Mesenchymal stem cell (in vitro differentiated cells and primary cell): ENCODE data around the gene PRKAG2.

ENCODE experiments used
- DNase-seq: peaks from one replicate; pipeline ENCODE4 v3.0.0-alpha.2; 2013
- H2AFZ ChIP-seq: one replicate; pipeline ENCODE4 v1.6.1; 2013; ENCODE audit warnings: low read depth, mild to moderate bottlenecking, control low read depth, inconsistent platforms, low read length, moderate library complexity
- H2AK5ac ChIP-seq: 2 replicates; pipeline ENCODE4 v1.6.1; 2013; ENCODE audit warnings: low read length, moderate library complexity, mild to moderate bottlenecking, inconsistent platforms; ENCODE audit not compliant: severe bottlenecking
- H2BK120ac ChIP-seq: one replicate; pipeline ENCODE4 v1.6.1; 2013; ENCODE audit warnings: low read depth, mild to moderate bottlenecking, inconsistent platforms, low read length, moderate library complexity
- H2BK12ac ChIP-seq, 2 experiments: one replicate each; pipeline ENCODE4 v1.6.1; 2013; ENCODE audit warnings: inconsistent platforms in 2 of 2, low read length in 2 of 2, mild to moderate bottlenecking in 2 of 2, moderate library complexity in 2 of 2, control low read depth in 1 of 2
- H2BK15ac ChIP-seq: one replicate; pipeline ENCODE4 v1.6.1; 2013; ENCODE audit warnings: mild to moderate bottlenecking, low read depth, inconsistent platforms; ENCODE audit not compliant: poor library complexity, severe bottlenecking
- H2BK5ac ChIP-seq: 2 replicates; pipeline ENCODE4 v1.6.1; 2013; ENCODE audit warnings: low read depth, mild to moderate bottlenecking, low read length, control low read depth, inconsistent platforms; ENCODE audit not compliant: poor library complexity, severe bottlenecking
- H3K14ac ChIP-seq, 2 experiments: one replicate each; pipeline ENCODE4 v1.6.1; 2013; ENCODE audit warnings: inconsistent platforms in 2 of 2, low read length in 2 of 2, control low read depth in 1 of 2, mild to moderate bottlenecking in 1 of 2, moderate library complexity in 1 of 2
- H3K18ac ChIP-seq, 2 experiments: one replicate each; pipeline ENCODE4 v1.6.1; 2013; ENCODE audit warnings: inconsistent platforms in 2 of 2, low read length in 2 of 2, control low read depth in 1 of 2, low read depth in 1 of 2, mild to moderate bottlenecking in 1 of 2
- H3K23ac ChIP-seq, 2 experiments: one replicate each; pipeline ENCODE4 v1.6.1; 2013; ENCODE audit warnings: inconsistent platforms in 2 of 2, low read length in 2 of 2, mild to moderate bottlenecking in 2 of 2, moderate library complexity in 2 of 2, control low read depth in 1 of 2
- H3K27ac ChIP-seq: 2 replicates; pipeline ENCODE4 v1.5.1; 2013; ENCODE audit warnings: mild to moderate bottlenecking, moderate library complexity, low read length, control low read depth, inconsistent platforms; ENCODE audit not compliant: poor library complexity, severe bottlenecking
- H3K27me3 ChIP-seq, 2 experiments: 2 replicates each; pipeline versions ENCODE4 v1.6.1 to v1.7.0; 2013; ENCODE audit warnings: low read length in 2 of 2, mild to moderate bottlenecking in 2 of 2, moderate library complexity in 2 of 2, control low read depth in 1 of 2, inconsistent platforms in 1 of 2; ENCODE audit not compliant: control insufficient read depth in 1 of 2, insufficient read depth in 1 of 2
- H3K36me3 ChIP-seq, 2 experiments: 2 replicates each; pipeline versions ENCODE4 v1.6.1 to v1.7.0; 2013; ENCODE audit warnings: low read length in 2 of 2, control low read depth in 1 of 2, inconsistent platforms in 1 of 2, low read depth in 1 of 2, mild to moderate bottlenecking in 1 of 2; ENCODE audit not compliant: insufficient read depth in 2 of 2, control insufficient read depth in 1 of 2
- H3K4ac ChIP-seq, 2 experiments: one replicate each; pipeline ENCODE4 v1.6.1; 2013; ENCODE audit warnings: inconsistent platforms in 2 of 2, low read length in 2 of 2, mild to moderate bottlenecking in 2 of 2, moderate library complexity in 2 of 2, control low read depth in 1 of 2, low read depth in 1 of 2
- H3K4me1 ChIP-seq: 2 replicates; pipeline ENCODE4 v1.6.1; 2013; ENCODE audit warnings: low read depth, low read length, control low read depth; ENCODE audit not compliant: control insufficient read depth, insufficient read depth
- H3K4me2 ChIP-seq: 2 replicates; pipeline ENCODE4 v1.6.1; 2013; ENCODE audit warnings: low read length, mild to moderate bottlenecking, inconsistent platforms; ENCODE audit not compliant: poor library complexity, severe bottlenecking
- H3K4me3 ChIP-seq, 2 experiments: 2 replicates each; pipeline versions ENCODE4 v1.5.1 to v1.7.0; 2013; ENCODE audit warnings: low read length in 2 of 2, mild to moderate bottlenecking in 2 of 2, control low read depth in 1 of 2, low read depth in 1 of 2; ENCODE audit not compliant: insufficient read depth in 1 of 2
- H3K79me1 ChIP-seq: replicated peaks from 2 replicates; pipeline ENCODE4 v1.6.1; 2013; ENCODE audit warnings: mild to moderate bottlenecking, control low read depth, low read length, inconsistent platforms; ENCODE audit not compliant: poor library complexity, severe bottlenecking
- H3K9ac ChIP-seq: 2 replicates; pipeline ENCODE4 v1.7.0; 2013; ENCODE audit warnings: mild to moderate bottlenecking, low read length, moderate library complexity
- H3K9me3 ChIP-seq: 2 replicates; pipeline ENCODE4 v1.7.0; 2013; ENCODE audit warnings: mild to moderate bottlenecking, low read length; ENCODE audit not compliant: control insufficient read depth
- H4K8ac ChIP-seq: one replicate; pipeline ENCODE4 v1.6.1; 2013; ENCODE audit warnings: inconsistent platforms, mild to moderate bottlenecking, low read length, moderate library complexity
- H4K91ac ChIP-seq: one replicate; pipeline ENCODE4 v1.6.1; 2013; ENCODE audit warnings: mild to moderate bottlenecking, low read length, inconsistent platforms
- WGBS: methylation state at CpG from one replicate; pipeline ENCODE4 v1.1.7; 2013; ENCODE audit warnings: mixed read lengths; 5-methylcytosine and 5-hydroxymethylcytosine counted together

The PRKAG2 gene

DNA sequence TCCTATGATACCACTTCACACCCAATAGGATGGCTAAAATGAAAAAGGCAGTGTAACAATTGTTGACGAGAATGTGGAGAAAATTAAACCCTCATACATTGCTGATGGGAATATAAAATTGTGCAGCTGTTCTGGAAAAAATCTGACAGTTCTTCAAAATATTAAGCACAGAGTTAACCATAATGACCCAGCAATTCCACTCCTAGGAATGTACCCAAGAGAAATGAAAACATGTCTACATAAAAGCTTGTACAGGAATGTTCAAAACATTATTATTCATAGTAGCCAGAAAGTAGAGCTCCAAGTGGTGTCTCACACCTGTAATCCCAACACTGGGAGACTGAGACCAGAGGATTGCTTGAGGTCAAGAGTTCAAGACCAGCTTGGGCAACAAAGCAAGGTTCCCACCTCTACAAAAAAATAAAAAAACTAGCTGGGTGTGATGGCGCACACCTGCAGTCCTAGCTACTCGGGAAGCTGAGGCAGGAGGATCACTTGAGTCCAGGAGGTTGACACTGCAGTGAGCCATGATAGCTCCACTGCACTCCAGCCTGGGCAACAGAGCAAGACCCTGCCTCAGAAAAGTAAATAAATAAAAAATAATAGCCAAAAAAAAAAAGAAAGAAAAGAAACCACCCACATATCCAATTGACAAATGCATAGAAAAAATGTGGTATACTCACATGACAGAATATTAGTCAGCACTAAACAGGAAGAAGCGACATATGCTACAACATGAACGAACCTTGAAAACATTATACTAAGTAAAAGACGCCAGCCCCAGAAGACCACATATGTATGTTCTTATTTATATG, 362.2 kb downstream of the PRKAG2 start:
- H3K4ac ChIP-seq: no peak overlapping the region
- H3K23ac ChIP-seq: no peak overlapping the region
- H3K14ac ChIP-seq: no peak overlapping the region
- no peak overlapping the region for H4K91ac ChIP-seq
- H2BK12ac ChIP-seq: no peak overlapping the region
- no peak overlapping the region for H3K18ac ChIP-seq
- H3K9ac ChIP-seq: no peak overlapping the region
- H4K8ac ChIP-seq: no peak overlapping the region
- no peaks in the 10 kb centered on the region for H3K27me3 ChIP-seq
- no peak overlapping the region for H3K4me2 ChIP-seq
- no peak overlapping the region for H2BK5ac ChIP-seq
- no peak overlapping the region for H3K4me3 ChIP-seq
- H3K79me1 ChIP-seq: peaks cover 1% of the 10 kb centered on the region
- DNase-seq: no peak
- H2BK120ac ChIP-seq: no peak overlapping the region
- H3K9me3 ChIP-seq: no peaks in the 10 kb centered on the region
- H3K4me1 ChIP-seq: peaks cover 4% of the 10 kb centered on the region
- no peak overlapping the region for H2AFZ ChIP-seq
- H3K27ac ChIP-seq: no peak overlapping the region
- 100% methylated on average over 3 of the region's 6 CpGs for WGBS
- no peak overlapping the region for H2AK5ac ChIP-seq
- H3K36me3 ChIP-seq: peaks cover 0 to 3% of the 10 kb centered on the region in 2 experiments
- no peak overlapping the region for H2BK15ac ChIP-seq

DNA sequence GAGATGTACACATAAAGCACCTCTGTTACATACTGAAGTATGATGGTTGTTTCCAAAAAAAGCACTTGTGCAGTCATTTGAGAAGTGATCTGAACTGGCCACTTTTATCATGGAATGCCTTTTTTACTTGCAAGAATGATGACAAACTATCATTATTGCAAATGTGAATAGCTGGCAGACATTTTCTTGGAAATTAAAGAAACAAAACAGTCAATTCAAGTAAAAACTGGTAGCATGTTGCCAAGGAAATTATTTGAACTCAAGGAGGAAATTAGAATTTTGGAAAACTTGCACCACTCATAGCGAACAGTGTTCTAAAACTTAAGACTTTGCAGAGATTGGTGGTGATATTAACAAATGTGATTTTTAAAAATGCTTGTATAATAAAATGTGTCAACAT, 363.8 kb downstream of the PRKAG2 start:
- H2BK5ac ChIP-seq: no peak overlapping the region
- no peak overlapping the region for H2BK120ac ChIP-seq
- WGBS: 100% methylated on average over 1 of the region's 1 CpG
- no peak overlapping the region for H3K4ac ChIP-seq
- no peak overlapping the region for H3K27ac ChIP-seq
- no peak for DNase-seq
- no peak overlapping the region for H2AK5ac ChIP-seq
- no peak overlapping the region for H3K23ac ChIP-seq
- no peak overlapping the region for H2AFZ ChIP-seq
- H3K9me3 ChIP-seq: no peaks in the 10 kb centered on the region
- no peak overlapping the region for H3K14ac ChIP-seq
- peaks cover 1% of the 10 kb centered on the region for H3K79me1 ChIP-seq
- no peak overlapping the region for H4K91ac ChIP-seq
- H2BK12ac ChIP-seq: no peak overlapping the region
- no peak overlapping the region for H3K4me2 ChIP-seq
- H3K18ac ChIP-seq: no peak overlapping the region
- no peaks in the 10 kb centered on the region for H3K27me3 ChIP-seq
- peaks cover 9% of the 10 kb centered on the region for H3K4me1 ChIP-seq
- peaks cover 0 to 3% of the 10 kb centered on the region in 2 experiments for H3K36me3 ChIP-seq
- no peak overlapping the region for H4K8ac ChIP-seq
- H3K9ac ChIP-seq: no peak overlapping the region
- no peak overlapping the region for H2BK15ac ChIP-seq
- H3K4me3 ChIP-seq: no peak overlapping the region

DNA sequence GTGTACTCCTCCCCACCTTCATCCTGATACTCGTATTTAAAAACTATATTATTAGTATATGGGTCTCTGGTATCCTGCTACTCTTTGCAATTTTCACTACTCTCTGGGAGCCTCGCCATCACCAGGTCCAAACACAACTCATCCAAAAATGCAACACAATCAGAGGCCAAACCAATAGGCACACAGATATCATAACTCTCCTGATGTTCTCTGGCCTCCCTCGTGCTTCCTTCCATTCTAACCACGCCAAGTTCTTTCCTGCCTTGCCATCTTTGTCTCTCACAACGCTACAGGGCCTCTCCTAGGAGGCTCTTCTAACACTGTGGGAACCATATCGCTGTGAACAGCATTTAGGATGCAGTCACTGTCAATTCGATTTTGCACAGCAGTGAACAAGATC, 364.6 kb downstream of the PRKAG2 start:
- over 99% methylated on average over 6 of the region's 7 CpGs for WGBS

DNA sequence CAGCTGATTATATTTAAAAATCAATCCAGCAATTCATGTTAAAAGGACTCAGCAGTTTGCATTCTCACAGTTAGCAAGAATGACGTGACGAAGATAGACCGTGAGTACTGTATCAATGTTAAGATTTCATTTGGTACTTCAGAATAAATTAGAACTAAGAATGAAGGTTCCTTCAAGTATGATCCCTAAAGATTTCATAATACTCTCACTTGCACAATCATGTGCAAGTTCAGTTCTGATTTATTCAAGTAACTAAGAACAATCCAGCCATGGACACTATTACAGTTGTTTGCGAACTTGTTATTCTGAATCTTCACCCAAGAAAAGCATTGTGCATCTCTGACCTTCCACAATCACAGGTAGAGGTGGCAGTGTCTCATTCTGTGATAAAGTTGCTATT, 365.0 kb downstream of the PRKAG2 start:
- Histone ChIP-seq H3K4ac (no peak overlapping the region), H2BK120ac (no peak overlapping the region), H2BK12ac (no peak overlapping the region), H3K18ac (no peak overlapping the region), H4K8ac (no peak overlapping the region), H2BK15ac (no peak overlapping the region), H3K79me1 (peaks cover 1% of the 10 kb centered on the region), H3K9ac (no peak overlapping the region), H3K4me1 (peaks cover 6% of the 10 kb centered on the region), H3K14ac (no peak overlapping the region), H3K27me3 (no peaks in the 10 kb centered on the region), H4K91ac (no peak overlapping the region), H3K23ac (no peak overlapping the region), H2AK5ac (no peak overlapping the region), H3K27ac (no peak overlapping the region), H3K9me3 (no peaks in the 10 kb centered on the region), H3K4me3 (no peak overlapping the region), H2AFZ (no peak overlapping the region), H3K4me2 (no peak overlapping the region), H2BK5ac (no peak overlapping the region), H3K36me3 (peaks cover 0 to 3% of the 10 kb centered on the region in 2 experiments)
- WGBS: 100% methylated on average over 1 of the region's 4 CpGs
- peak; percentile 29 for DNase-seq

More for the DNA sequence above, 364.6 kb downstream of the PRKAG2 start:
- Histone ChIP-seq H3K27ac (no peak overlapping the region), H2AFZ (no peak overlapping the region), H3K36me3 (peaks cover 0 to 3% of the 10 kb centered on the region in 2 experiments), H2AK5ac (no peak overlapping the region), H3K9ac (no peak overlapping the region), H3K4me1 (peaks cover 8% of the 10 kb centered on the region), H3K14ac (no peak overlapping the region), H2BK15ac (no peak overlapping the region), H3K79me1 (peaks cover 1% of the 10 kb centered on the region), H3K27me3 (no peaks in the 10 kb centered on the region), H3K4me2 (no peak overlapping the region), H3K4me3 (no peak overlapping the region), H2BK12ac (peak overlapping the region in 1 of 2 experiments; percentile 1), H4K91ac (no peak overlapping the region), H3K18ac (no peak overlapping the region), H3K23ac (no peak overlapping the region), H2BK120ac (no peak overlapping the region), H3K4ac (no peak overlapping the region), H3K9me3 (no peaks in the 10 kb centered on the region), H4K8ac (no peak overlapping the region), H2BK5ac (no peak overlapping the region)
- no peak for DNase-seq
